Measurements from ENCODE around the gene BCL2L11.

The BCL2L11 gene

DNA sequence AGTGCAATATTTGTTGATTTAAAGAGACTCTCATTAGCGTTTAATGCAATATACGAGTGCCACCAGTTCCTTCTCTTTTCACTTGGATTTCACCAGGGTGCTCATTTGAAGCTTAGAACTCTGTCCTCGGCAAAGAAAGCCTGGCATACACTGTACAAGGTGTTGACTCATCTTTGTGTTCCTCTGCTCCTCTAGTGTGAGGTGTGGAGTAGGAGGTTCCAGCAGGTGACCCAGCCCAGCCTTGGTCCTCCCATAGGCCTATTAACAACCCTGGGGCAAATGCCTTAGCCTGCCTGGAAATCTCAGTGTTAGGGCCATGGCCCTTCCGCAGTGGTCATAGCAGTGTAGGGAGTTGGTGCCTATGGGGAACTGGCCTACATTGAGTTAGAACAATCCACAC is 20.1 kb downstream of the BCL2L11 start:
- Histone ChIP-seq H3K79me2 (ENCODE audit: low read length) (peaks cover 10% of the 10 kb centered on the region; the same call in 1 of the 2 replicates), H3K4me3 (ENCODE audit: low read length) (no peak overlapping the region), H3K36me3 (replicated peaks; ENCODE audit: low read depth, low read length) (peaks cover 26% of the 10 kb centered on the region), H3K4me1 (ENCODE audit: low read length) (peaks cover 14% of the 10 kb centered on the region), H4K20me1 (ENCODE audit: insufficient read depth, low read length) (peaks cover 80% of the 10 kb centered on the region), H3K27ac (ENCODE audit: low read length) (no peak overlapping the region), H3K9me3 (ENCODE audit: insufficient read depth, low read length) (no peaks in the 10 kb centered on the region), H2AFZ (ENCODE audit: low read depth, low read length) (no peak overlapping the region), H3K9ac (ENCODE audit: low read length) (no peak overlapping the region), H3K27me3 (ENCODE audit: low read depth, low read length) (peaks cover 15% of the 10 kb centered on the region), H3K4me2 (ENCODE audit: low read length) (no peak overlapping the region)
- TF ChIP-seq EZH2phosphoT487 (IDR thresholded peaks at IDR 0.05; ENCODE audit: low read depth): no peak
- TF ChIP-seq, protein P1, sequence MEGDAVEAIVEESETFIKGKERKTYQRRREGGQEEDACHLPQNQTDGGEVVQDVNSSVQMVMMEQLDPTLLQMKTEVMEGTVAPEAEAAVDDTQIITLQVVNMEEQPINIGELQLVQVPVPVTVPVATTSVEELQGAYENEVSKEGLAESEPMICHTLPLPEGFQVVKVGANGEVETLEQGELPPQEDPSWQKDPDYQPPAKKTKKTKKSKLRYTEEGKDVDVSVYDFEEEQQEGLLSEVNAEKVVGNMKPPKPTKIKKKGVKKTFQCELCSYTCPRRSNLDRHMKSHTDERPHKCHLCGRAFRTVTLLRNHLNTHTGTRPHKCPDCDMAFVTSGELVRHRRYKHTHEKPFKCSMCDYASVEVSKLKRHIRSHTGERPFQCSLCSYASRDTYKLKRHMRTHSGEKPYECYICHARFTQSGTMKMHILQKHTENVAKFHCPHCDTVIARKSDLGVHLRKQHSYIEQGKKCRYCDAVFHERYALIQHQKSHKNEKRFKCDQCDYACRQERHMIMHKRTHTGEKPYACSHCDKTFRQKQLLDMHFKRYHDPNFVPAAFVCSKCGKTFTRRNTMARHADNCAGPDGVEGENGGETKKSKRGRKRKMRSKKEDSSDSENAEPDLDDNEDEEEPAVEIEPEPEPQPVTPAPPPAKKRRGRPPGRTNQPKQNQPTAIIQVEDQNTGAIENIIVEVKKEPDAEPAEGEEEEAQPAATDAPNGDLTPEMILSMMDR (IDR thresholded peaks at IDR 0.05; ENCODE audit: low read depth, low read length): no peak

- H3K9me3 ChIP-seq (ENCODE audit: insufficient read depth, low read length): no peaks in the 10 kb centered on the region
- H3K79me2 ChIP-seq (ENCODE audit: low read length): peaks cover 5% of the 10 kb centered on the region; the same call in 1 of the 2 replicates
- no peak overlapping the region for H3K27ac ChIP-seq (ENCODE audit: low read length)
- peaks cover 30% of the 10 kb centered on the region for H3K36me3 ChIP-seq (replicated peaks; ENCODE audit: low read depth, low read length)
- H4K20me1 ChIP-seq (ENCODE audit: insufficient read depth, low read length): peaks cover 80% of the 10 kb centered on the region
- no peak overlapping the region for H3K4me3 ChIP-seq (ENCODE audit: low read length)
- peaks cover 14% of the 10 kb centered on the region for H3K4me1 ChIP-seq (ENCODE audit: low read length)
- H3K27me3 ChIP-seq (ENCODE audit: low read depth, low read length): peaks cover 26% of the 10 kb centered on the region
- H2AFZ ChIP-seq (ENCODE audit: low read depth, low read length): no peak overlapping the region
- no peak overlapping the region for H3K9ac ChIP-seq (ENCODE audit: low read length)
- H3K4me2 ChIP-seq (ENCODE audit: low read length): no peak overlapping the region
- no peak for TF ChIP-seq EZH2phosphoT487 (IDR thresholded peaks at IDR 0.05; ENCODE audit: low read depth)
- TF ChIP-seq, protein P1 (IDR thresholded peaks at IDR 0.05; ENCODE audit: low read depth, low read length): no peak
Observed at GRCh38 chr2:111142101-111142500, 21.4 kb downstream of the BCL2L11 start.

- no peak for TF ChIP-seq EZH2phosphoT487 (IDR thresholded peaks at IDR 0.05; ENCODE audit: low read depth)
- TF ChIP-seq, protein P1 (IDR thresholded peaks at IDR 0.05; ENCODE audit: low read depth, low read length): no peak
Observed at GRCh38 chr2:111143107-111143842, 22.6 kb downstream of the BCL2L11 start.

DNA sequence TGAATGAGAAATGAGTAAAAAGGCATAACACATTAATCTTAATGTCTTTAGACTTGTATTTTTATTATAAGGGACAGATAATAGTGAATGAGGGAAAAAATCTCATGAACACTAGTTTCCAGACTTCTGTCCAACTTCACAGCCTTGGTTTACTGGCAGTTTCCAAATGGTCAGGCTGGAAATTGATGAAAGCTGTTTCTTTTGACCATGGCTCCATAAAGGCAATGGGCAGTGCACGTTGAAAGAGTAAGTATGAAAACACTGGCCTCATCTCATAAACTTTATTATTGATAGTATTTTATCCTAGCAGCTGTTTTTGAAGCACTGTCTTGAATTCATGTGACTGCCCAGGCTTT is 23.1 kb downstream of the BCL2L11 start:
- peaks cover 11% of the 10 kb centered on the region for H3K79me2 ChIP-seq (ENCODE audit: low read length)
- peaks cover 37% of the 10 kb centered on the region for H3K27me3 ChIP-seq (ENCODE audit: low read depth, low read length)
- H3K4me1 ChIP-seq (ENCODE audit: low read length): peaks cover 27% of the 10 kb centered on the region
- H3K36me3 ChIP-seq (replicated peaks; ENCODE audit: low read depth, low read length): peaks cover 28% of the 10 kb centered on the region
- peaks cover 85% of the 10 kb centered on the region for H4K20me1 ChIP-seq (ENCODE audit: insufficient read depth, low read length)
- H2AFZ ChIP-seq (ENCODE audit: low read depth, low read length): no peak overlapping the region
- no peak overlapping the region for H3K27ac ChIP-seq (ENCODE audit: low read length)
- H3K9me3 ChIP-seq (ENCODE audit: insufficient read depth, low read length): no peaks in the 10 kb centered on the region
- TF ChIP-seq, protein P1 (IDR thresholded peaks at IDR 0.05; ENCODE audit: low read depth, low read length): no peak
- TF ChIP-seq EZH2phosphoT487 (IDR thresholded peaks at IDR 0.05; ENCODE audit: low read depth): no peak
- no peak overlapping the region for H3K4me2 ChIP-seq (ENCODE audit: low read length)
- H3K9ac ChIP-seq (ENCODE audit: low read length): no peak overlapping the region
- H3K4me3 ChIP-seq (ENCODE audit: low read length): no peak overlapping the region

More at GRCh38 chr2:111143107-111143842, 22.6 kb downstream of the BCL2L11 start:
- Histone ChIP-seq H3K9me3 (ENCODE audit: insufficient read depth, low read length) (no peaks in the 10 kb centered on the region), H2AFZ (ENCODE audit: low read depth, low read length) (no peak overlapping the region), H3K79me2 (ENCODE audit: low read length) (peaks cover 7% of the 10 kb centered on the region; the same call in 1 of the 2 replicates), H3K4me1 (ENCODE audit: low read length) (peaks cover 22% of the 10 kb centered on the region), H3K9ac (ENCODE audit: low read length) (no peak overlapping the region), H3K4me2 (ENCODE audit: low read length) (no peak overlapping the region), H3K27ac (ENCODE audit: low read length) (no peak overlapping the region), H3K27me3 (ENCODE audit: low read depth, low read length) (peaks cover 33% of the 10 kb centered on the region), H3K4me3 (ENCODE audit: low read length) (no peak overlapping the region), H4K20me1 (ENCODE audit: insufficient read depth, low read length) (peaks cover 85% of the 10 kb centered on the region), H3K36me3 (replicated peaks; ENCODE audit: low read depth, low read length) (peaks cover 28% of the 10 kb centered on the region)
